ENCODE data around the gene MIS12.

The MIS12 gene

GRCh38 chr17:5486206-5487124, at the start of gene MIS12:
TSS of gene MIS12 (plus strand) at chr17:5486566. CDS start at chr17:5488863, 2,297 bp downstream.
- DNase-seq (ENCODE audit: low read depth) = peak; percentile 92

GRCh38 chr17:5437721-5438317, 48.5 kb upstream of the MIS12 start:
- no peak for DNase-seq (ENCODE audit: low read depth)

- peak; percentile 89 for DNase-seq (ENCODE audit: low read depth)
These were observed 47.5 kb upstream of the MIS12 start, which contains the start of gene C1QBP for GRCh38 chr17:5438716-5439445. TSS of gene C1QBP (minus strand) at chr17:5439155. CDS start at chr17:5439073, 82 bp downstream.

- no peak for DNase-seq (ENCODE audit: low read depth)
These were observed 47.0 kb upstream of the MIS12 start for GRCh38 chr17:5439446-5439764.

GRCh38 chr17:5443728-5444127, 42.6 kb upstream of the MIS12 start:
- DNase-seq (ENCODE audit: low read depth) = no peak

GRCh38 chr17:5444209-5444608, 42.2 kb upstream of the MIS12 start:
- DNase-seq (ENCODE audit: low read depth) = no peak

- DNase-seq (ENCODE audit: low read depth) = no peak
These were observed 39.6 kb upstream of the MIS12 start for GRCh38 chr17:5446786-5447185.

- DNase-seq (ENCODE audit: low read depth) = no peak
These were observed 21.5 kb upstream of the MIS12 start for GRCh38 chr17:5464717-5465507.

GRCh38 chr17:5466295-5466694, 20.1 kb upstream of the MIS12 start:
- no peak for DNase-seq (ENCODE audit: low read depth)

GRCh38 chr17:5467416-5467815, 18.9 kb upstream of the MIS12 start:
- DNase-seq (ENCODE audit: low read depth) = no peak

- no peak for DNase-seq (ENCODE audit: low read depth)
These were observed 18.3 kb upstream of the MIS12 start for GRCh38 chr17:5468075-5468473.

GRCh38 chr17:5472511-5472910, 13.9 kb upstream of the MIS12 start:
- DNase-seq (ENCODE audit: low read depth) = no peak

GRCh38 chr17:5473906-5474305, 12.5 kb upstream of the MIS12 start:
- DNase-seq (ENCODE audit: low read depth) = no peak

GRCh38 chr17:5478992-5479391, 7.4 kb upstream of the MIS12 start:
- DNase-seq (ENCODE audit: low read depth) = no peak

GRCh38 chr17:5480962-5481361, 5.4 kb upstream of the MIS12 start:
- no peak for DNase-seq (ENCODE audit: low read depth)

- no peak for DNase-seq (ENCODE audit: low read depth)
These were observed 4.9 kb upstream of the MIS12 start for GRCh38 chr17:5481451-5481850.

- no peak for DNase-seq (ENCODE audit: low read depth)
These were observed 828 bp upstream of the MIS12 start, which contains the start of gene DERL2 for GRCh38 chr17:5485270-5486205. TSS of gene DERL2 (minus strand) at chr17:5486178. CDS start at chr17:5486161, 17 bp downstream.

- no peak for DNase-seq (ENCODE audit: low read depth)
These were observed 2.4 kb downstream of the MIS12 start for GRCh38 chr17:5488752-5489151.

- no peak for DNase-seq (ENCODE audit: low read depth)
These were observed 6.6 kb downstream of the MIS12 start for GRCh38 chr17:5492970-5493369.

- no peak for DNase-seq (ENCODE audit: low read depth)
These were observed 13.3 kb downstream of the MIS12 start for GRCh38 chr17:5499476-5500231.
